Left ventricle myocardium inferior (tissue), 1 donor: ENCODE results near the gene MORN4. TPM values are rescaled to one million over a fixed set of nuclear protein-coding genes. Genes with fewer than 3 reads are reported as not detected.

Experiments
- DNase-seq: peaks from one replicate; pipeline ENCODE4 v3.0.0-alpha.2; 2020
- H3K27ac ChIP-seq: fragments of 200-600 bp; replicated peaks from 2 replicates; pipeline ENCODE4 v1.8.0; 2021
- H3K27me3 ChIP-seq: fragments of 200-600 bp; 2 replicates; pipeline ENCODE4 v1.8.0; 2021; ENCODE audit warnings: low read depth
- H3K36me3 ChIP-seq: fragments of 200-600 bp; 2 replicates; pipeline ENCODE4 v1.8.0; 2021
- H3K4me1 ChIP-seq: fragments of 200-600 bp; 2 replicates; pipeline ENCODE4 v1.8.0; 2021
- H3K4me3 ChIP-seq: fragments of 200-600 bp; 2 replicates; pipeline ENCODE4 v1.8.0; 2021; ENCODE audit warnings: mild to moderate bottlenecking, moderate library complexity
- H3K9me3 ChIP-seq: fragments of 200-600 bp; replicated peaks from 2 replicates; pipeline ENCODE4 v1.8.0; 2021
- intact Hi-C: fragments of 100-400 bp; cut with micrococcal nuclease; formaldehyde crosslinking; loops from one replicate; pipeline ENCODE4 v1.11.0; 2022
- total RNA-seq: library from RNA; stranded (reverse); fragmentation: NEBNext Ultra II Directional; extraction: Animal tissue kit (Norgen Biotek cat#: 25700); gene quantifications from one replicate; pipeline ENCODE4 v1.2.1, GENCODE V29; 2021
- TF ChIP-seq, protein P1 (sequence below): fragments of 200-600 bp; IDR thresholded peaks from 2 replicates; pipeline ENCODE4 v1.8.0; 2021; ENCODE audit warnings: antibody characterized with exemption, mild to moderate bottlenecking, borderline replicate concordance
- donor health status: DM: no; HTN: yes; CAD: no; lungs with severe emphysema.

The MORN4 gene
- total RNA-seq, 1 donor from 2014 or later = 13.9 TPM

DNA sequence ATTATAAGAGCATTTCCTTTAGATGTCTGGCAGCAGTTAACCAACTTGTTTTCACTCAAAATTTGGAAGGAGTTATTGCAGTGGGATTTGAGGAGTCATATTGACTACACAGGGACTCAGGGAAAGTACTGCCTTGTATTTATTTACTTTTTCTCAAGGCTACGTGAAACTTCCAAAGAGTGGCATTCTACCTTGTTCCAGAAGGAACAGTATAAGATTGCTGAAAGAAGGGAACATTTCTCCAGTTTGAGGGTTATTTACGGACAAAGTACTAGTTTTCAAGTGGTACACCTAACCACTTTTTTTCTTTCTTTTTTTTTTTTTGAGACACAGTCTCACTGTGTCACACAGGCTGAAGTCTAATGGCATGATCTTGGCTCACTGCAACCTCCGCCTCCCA, 5.1 kb downstream of the MORN4 start:
- no peaks in the 10 kb centered on the region for H3K27me3 ChIP-seq
- no peak overlapping the region for H3K27ac ChIP-seq
- intact Hi-C loops = no loop called here
- DNase-seq = no peak
- H3K9me3 ChIP-seq = no peaks in the 10 kb centered on the region
- no peaks in the 10 kb centered on the region for H3K36me3 ChIP-seq
- TF ChIP-seq, protein P1, sequence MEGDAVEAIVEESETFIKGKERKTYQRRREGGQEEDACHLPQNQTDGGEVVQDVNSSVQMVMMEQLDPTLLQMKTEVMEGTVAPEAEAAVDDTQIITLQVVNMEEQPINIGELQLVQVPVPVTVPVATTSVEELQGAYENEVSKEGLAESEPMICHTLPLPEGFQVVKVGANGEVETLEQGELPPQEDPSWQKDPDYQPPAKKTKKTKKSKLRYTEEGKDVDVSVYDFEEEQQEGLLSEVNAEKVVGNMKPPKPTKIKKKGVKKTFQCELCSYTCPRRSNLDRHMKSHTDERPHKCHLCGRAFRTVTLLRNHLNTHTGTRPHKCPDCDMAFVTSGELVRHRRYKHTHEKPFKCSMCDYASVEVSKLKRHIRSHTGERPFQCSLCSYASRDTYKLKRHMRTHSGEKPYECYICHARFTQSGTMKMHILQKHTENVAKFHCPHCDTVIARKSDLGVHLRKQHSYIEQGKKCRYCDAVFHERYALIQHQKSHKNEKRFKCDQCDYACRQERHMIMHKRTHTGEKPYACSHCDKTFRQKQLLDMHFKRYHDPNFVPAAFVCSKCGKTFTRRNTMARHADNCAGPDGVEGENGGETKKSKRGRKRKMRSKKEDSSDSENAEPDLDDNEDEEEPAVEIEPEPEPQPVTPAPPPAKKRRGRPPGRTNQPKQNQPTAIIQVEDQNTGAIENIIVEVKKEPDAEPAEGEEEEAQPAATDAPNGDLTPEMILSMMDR = no peak
- H3K4me1 ChIP-seq = peaks cover 15% of the 10 kb centered on the region
- no peak overlapping the region for H3K4me3 ChIP-seq

DNA sequence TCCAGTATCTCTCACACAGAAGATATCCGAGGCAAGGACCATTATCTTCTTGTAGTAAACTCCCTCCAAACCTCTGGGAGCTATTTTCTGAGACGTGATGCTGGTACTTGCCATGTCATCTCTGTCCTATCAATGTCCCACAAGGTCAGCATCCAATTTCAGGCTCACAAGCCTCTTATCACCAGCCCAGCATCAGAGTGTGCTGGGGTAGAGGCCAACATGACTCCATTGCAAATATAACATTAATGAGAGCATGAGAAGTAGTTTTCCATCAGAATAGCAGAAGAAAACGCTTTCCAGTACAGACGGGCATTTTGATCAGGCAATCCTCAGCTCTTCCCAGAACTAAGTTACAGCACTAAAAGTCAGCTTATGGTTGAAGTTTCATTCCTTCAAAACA, 5.6 kb downstream of the MORN4 start:
- Histone ChIP-seq H3K27me3 (no peaks in the 10 kb centered on the region), H3K4me3 (no peak overlapping the region), H3K4me1 (peaks cover 10% of the 10 kb centered on the region), H3K36me3 (no peaks in the 10 kb centered on the region), H3K9me3 (no peaks in the 10 kb centered on the region), H3K27ac (peak overlapping the region; percentile 21)
- intact Hi-C loops = no loop called here
- no peak for DNase-seq
- TF ChIP-seq, protein P1 = no peak

DNA sequence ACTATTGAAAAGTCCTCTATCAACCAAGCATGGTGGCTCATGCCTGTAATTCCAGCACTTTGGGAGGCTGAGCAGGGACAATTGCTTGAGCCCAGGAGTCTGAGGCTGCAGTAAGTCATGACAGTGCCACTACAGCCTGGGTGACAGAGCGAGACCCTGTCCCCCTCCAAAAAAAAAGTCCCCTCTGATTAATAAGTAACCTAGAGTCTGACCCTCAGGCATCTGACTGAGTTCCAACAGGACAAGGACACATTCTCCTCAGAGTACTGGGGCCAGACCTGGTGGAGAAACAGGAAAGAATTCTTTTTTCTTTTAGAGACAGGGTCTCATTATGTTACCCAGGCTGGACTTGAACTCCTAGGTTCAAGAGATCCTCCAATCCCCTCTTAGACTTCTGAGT, 10.0 kb downstream of the MORN4 start:
- H3K36me3 ChIP-seq = no peaks in the 10 kb centered on the region
- TF ChIP-seq, protein P1 = no peak
- H3K27ac ChIP-seq = no peak overlapping the region
- intact Hi-C loops = no loop called here
- H3K4me1 ChIP-seq = peaks cover 7% of the 10 kb centered on the region
- no peaks in the 10 kb centered on the region for H3K9me3 ChIP-seq
- no peak for DNase-seq
- H3K27me3 ChIP-seq = no peaks in the 10 kb centered on the region
- no peak overlapping the region for H3K4me3 ChIP-seq

DNA sequence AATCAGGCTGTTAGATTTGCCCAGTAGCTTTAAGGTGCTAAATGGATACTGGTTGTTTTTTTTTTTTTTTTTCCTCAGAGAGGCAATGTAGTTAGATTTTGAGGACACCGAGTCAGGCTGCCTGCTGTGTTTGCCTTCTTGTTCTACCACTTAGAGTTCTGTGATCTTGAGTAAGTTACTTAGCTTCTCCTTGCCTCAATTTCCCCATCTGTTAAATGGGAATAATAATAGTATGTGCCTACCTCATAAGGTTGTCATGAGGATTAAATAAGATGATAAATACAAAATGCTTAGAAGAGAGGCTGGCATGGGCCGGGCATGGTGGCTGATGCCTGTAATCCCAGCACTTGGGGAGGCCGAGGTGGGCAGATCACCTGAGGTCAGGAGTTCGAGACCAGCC, 14.6 kb downstream of the MORN4 start:
- Histone ChIP-seq H3K36me3 (no peaks in the 10 kb centered on the region), H3K27ac (no peak overlapping the region), H3K4me3 (no peak overlapping the region), H3K4me1 (no peaks in the 10 kb centered on the region), H3K27me3 (no peaks in the 10 kb centered on the region), H3K9me3 (no peaks in the 10 kb centered on the region)
- TF ChIP-seq, protein P1 = no peak
- DNase-seq = no peak
- intact Hi-C loops = no loop called here

- Histone ChIP-seq H3K27me3 (no peaks in the 10 kb centered on the region), H3K27ac (no peak overlapping the region), H3K4me3 (no peak overlapping the region), H3K36me3 (no peaks in the 10 kb centered on the region), H3K9me3 (no peaks in the 10 kb centered on the region), H3K4me1 (no peaks in the 10 kb centered on the region)
- no peak for DNase-seq
- intact Hi-C loops = no loop called here
- TF ChIP-seq, protein P1 = no peak
These were observed 15.0 kb downstream of the MORN4 start for GRCh38 chr10:97618285-97618684.

- Histone ChIP-seq H3K36me3 (no peaks in the 10 kb centered on the region), H3K4me1 (peaks cover 41% of the 10 kb centered on the region), H3K4me3 (no peak overlapping the region), H3K9me3 (no peaks in the 10 kb centered on the region), H3K27ac (peak overlapping the region; percentile 84), H3K27me3 (no peaks in the 10 kb centered on the region)
- intact Hi-C loops = no loop called here
- TF ChIP-seq, protein P1 = peak; percentile 67
- no peak for DNase-seq
These were observed 20.9 kb downstream of the MORN4 start for GRCh38 chr10:97612386-97612785.
